H9 (cell line): Measurements from ENCODE around the gene CTCF. TPM values are rescaled to one million over a fixed set of nuclear protein-coding genes. Genes with fewer than 3 reads are reported as not detected.

Experiments
- DNase-seq: peaks from one replicate; pipeline ENCODE4 v3.0.0-alpha.2; 2017
- H2AFZ ChIP-seq: one replicate; pipeline ENCODE4 v1.6.1; 2013; ENCODE audit warnings: mild to moderate bottlenecking, low read length, control low read depth, moderate library complexity
- H2AK5ac ChIP-seq: 2 replicates; pipeline ENCODE4 v1.6.1; 2013; ENCODE audit warnings: low read length, control low read depth, mixed read lengths; ENCODE audit not compliant: insufficient read length
- H2BK120ac ChIP-seq: one replicate; pipeline ENCODE4 v1.6.1; 2013; ENCODE audit warnings: low read depth, mild to moderate bottlenecking, low read length, control low read depth, inconsistent platforms; ENCODE audit not compliant: poor library complexity, severe bottlenecking
- H2BK12ac ChIP-seq: 2 replicates; pipeline ENCODE4 v1.6.1; 2013; ENCODE audit warnings: low read length, control low read depth, mixed read lengths, low read depth; ENCODE audit not compliant: insufficient read length
- H2BK15ac ChIP-seq: 2 replicates; pipeline ENCODE4 v1.6.1; 2013; ENCODE audit warnings: low read depth, low read length, control low read depth
- H2BK20ac ChIP-seq: one replicate; pipeline ENCODE4 v1.6.1; 2013; ENCODE audit warnings: low read depth, mild to moderate bottlenecking, low read length, control low read depth, inconsistent platforms; ENCODE audit not compliant: poor library complexity, severe bottlenecking
- H2BK5ac ChIP-seq: 2 replicates; pipeline ENCODE4 v1.6.1; 2013; ENCODE audit warnings: low read length, control low read depth, mixed read lengths; ENCODE audit not compliant: insufficient read length
- H3K14ac ChIP-seq: 2 replicates; pipeline ENCODE4 v1.6.1; 2013; ENCODE audit warnings: low read length, control low read depth; ENCODE audit not compliant: insufficient read depth
- H3K18ac ChIP-seq: 2 replicates; pipeline ENCODE4 v1.6.1; 2013; ENCODE audit warnings: low read depth, mild to moderate bottlenecking, mixed read lengths, low read length, control low read depth; ENCODE audit not compliant: insufficient read length
- H3K23ac ChIP-seq: 2 replicates; pipeline ENCODE4 v1.6.1; 2013; ENCODE audit warnings: low read length, control low read depth, mixed read lengths, low read depth; ENCODE audit not compliant: insufficient read length
- H3K23me2 ChIP-seq: 2 replicates; pipeline ENCODE4 v1.6.1; 2013; ENCODE audit warnings: low read depth, mild to moderate bottlenecking, mixed read lengths, low read length, control low read depth; ENCODE audit not compliant: insufficient read length, poor library complexity, severe bottlenecking
- H3K27ac ChIP-seq: 2 replicates; pipeline ENCODE4 v1.5.1; 2013; ENCODE audit warnings: low read length, control low read depth, mixed read lengths, low read depth; ENCODE audit not compliant: insufficient read length
- H3K27me3 ChIP-seq: 2 replicates; pipeline ENCODE4 v1.6.1; 2013; ENCODE audit warnings: low read length, control low read depth, inconsistent platforms; ENCODE audit not compliant: insufficient read depth
- H3K4ac ChIP-seq: 2 replicates; pipeline ENCODE4 v1.6.1; 2013; ENCODE audit warnings: low read depth, mild to moderate bottlenecking, control low read depth, inconsistent platforms, low read length, moderate library complexity
- H3K4me1 ChIP-seq: 2 replicates; pipeline ENCODE4 v1.6.1; 2013; ENCODE audit warnings: low read length, control low read depth, inconsistent platforms; ENCODE audit not compliant: insufficient read depth
- H3K4me2 ChIP-seq: 2 replicates; pipeline ENCODE4 v1.6.1; 2013; ENCODE audit warnings: low read length, control low read depth, mixed read lengths; ENCODE audit not compliant: insufficient read length, insufficient read depth
- H3K56ac ChIP-seq: 2 replicates; pipeline ENCODE4 v1.6.1; 2013; ENCODE audit warnings: low read depth, mild to moderate bottlenecking, mixed read lengths, low read length, control low read depth; ENCODE audit not compliant: insufficient read length
- H3K79me1 ChIP-seq: 2 replicates; pipeline ENCODE4 v1.6.1; 2013; ENCODE audit warnings: low read depth, mild to moderate bottlenecking, moderate library complexity, low read length, control low read depth, inconsistent platforms; ENCODE audit not compliant: insufficient read depth, poor library complexity, severe bottlenecking
- H3K79me2 ChIP-seq: 2 replicates; pipeline ENCODE4 v1.6.1; 2013; ENCODE audit warnings: low read length, control low read depth, inconsistent platforms; ENCODE audit not compliant: insufficient read depth
- H3K9ac ChIP-seq: 2 replicates; pipeline ENCODE4 v1.6.1; 2013; ENCODE audit warnings: low read length, control low read depth, mixed read lengths; ENCODE audit not compliant: insufficient read length; ENCODE audit errors: extremely low read depth
- H3K9me3 ChIP-seq: one replicate; pipeline ENCODE4 v1.6.1; 2013; ENCODE audit warnings: low read depth, low read length, inconsistent platforms; ENCODE audit not compliant: control insufficient read depth
- H3T11ph ChIP-seq: one replicate; pipeline ENCODE4 v1.6.1; 2013; ENCODE audit warnings: mild to moderate bottlenecking, low read length, control low read depth, inconsistent platforms
- H4K20me1 ChIP-seq: one replicate; pipeline ENCODE4 v1.6.1; 2013; ENCODE audit not compliant: control insufficient read depth, insufficient read length, insufficient read depth
- H4K5ac ChIP-seq: 2 replicates; pipeline ENCODE4 v1.6.1; 2013; ENCODE audit warnings: low read depth, mild to moderate bottlenecking, mixed read lengths, low read length, control low read depth; ENCODE audit not compliant: insufficient read length
- H4K8ac ChIP-seq: replicated peaks from 2 replicates; pipeline ENCODE4 v1.6.1; 2013; ENCODE audit warnings: low read length, control low read depth, mixed read lengths, low read depth; ENCODE audit not compliant: insufficient read length
- H4K91ac ChIP-seq: 2 replicates; pipeline ENCODE4 v1.6.1; 2013; ENCODE audit warnings: low read depth, mild to moderate bottlenecking, moderate library complexity, mixed read lengths, low read length, control low read depth; ENCODE audit not compliant: insufficient read length
- H3K27ac Mint-ChIP-seq, 3 experiments: 2 replicates in 2 of 3; 3 replicates in 1 of 3; pipeline ENCODE4 v1.8.0; 2020 to 2021; ENCODE audit warnings: mixed read lengths in 3 of 3, mild to moderate bottlenecking in 1 of 3, moderate library complexity in 1 of 3
- H3K27me3 Mint-ChIP-seq: 2 replicates; pipeline ENCODE4 v1.8.0; 2021; ENCODE audit warnings: low read depth, mild to moderate bottlenecking, moderate library complexity, mixed read lengths
- H3K36me3 Mint-ChIP-seq, 3 experiments: 2 replicates in 2 of 3; 3 replicates in 1 of 3; pipeline ENCODE4 v1.8.0; 2020 to 2021; ENCODE audit warnings: low read depth in 3 of 3, mixed read lengths in 3 of 3; ENCODE audit not compliant: insufficient read depth in 1 of 3
- H3K4me1 Mint-ChIP-seq, 2 experiments: 2 replicates each; pipeline ENCODE4 v1.8.0; 2020; ENCODE audit warnings: mixed read lengths in 2 of 2
- H3K4me3 Mint-ChIP-seq, 2 experiments: 2 replicates in 1 of 2; 3 replicates in 1 of 2; pipeline ENCODE4 v1.8.0; 2020 to 2021; ENCODE audit warnings: mild to moderate bottlenecking in 2 of 2, mixed read lengths in 2 of 2, moderate library complexity in 1 of 2
- H3K9me3 Mint-ChIP-seq, 2 experiments: 2 replicates in 1 of 2; 3 replicates in 1 of 2; pipeline ENCODE4 v1.8.0; 2020; ENCODE audit warnings: mild to moderate bottlenecking in 2 of 2, mixed read lengths in 2 of 2, moderate library complexity in 1 of 2
- CTCF ChIP-seq: fragments of 200-600 bp; sonication (generic); conservative IDR thresholded peaks from 3 replicates; pipeline ENCODE4 v1.8.0; 2021; ENCODE audit warnings: antibody characterized with exemption, mild to moderate bottlenecking
- WGBS: extraction: QIAGEN DNeasy Blood & Tissue Kit; methylation state at CpG from one replicate; pipeline ENCODE4 v1.1.7; 2013; ENCODE audit warnings: missing lambda C conversion rate, low lambda C conversion rate, mixed read lengths; ENCODE audit not compliant: insufficient read length; ENCODE audit errors: extremely low coverage; 5-methylcytosine and 5-hydroxymethylcytosine counted together
- total RNA-seq: library from RNA; stranded (reverse); gene quantifications from 2 replicates; pipeline ENCODE4 v1.2.1, GENCODE V29; 2021

The CTCF gene
- total RNA-seq, 1 experiment from 2014 or later: 87.3 TPM

- H3K9me3 Mint-ChIP-seq: no peaks in the 10 kb centered on the region
- Histone ChIP-seq H3K9me3 (no peaks in the 10 kb centered on the region), H2AFZ (no peak overlapping the region), H2BK120ac (no peak overlapping the region), H2BK12ac (no peak overlapping the region), H3K56ac (no peak overlapping the region), H3K79me2 (peaks cover 21% of the 10 kb centered on the region; the same call in 1 of the 2 replicates), H3T11ph (no peak overlapping the region), H3K27me3 (no peaks in the 10 kb centered on the region), H4K91ac (no peak overlapping the region), H3K18ac (no peak overlapping the region), H3K14ac (no peak overlapping the region), H2AK5ac (no peak overlapping the region), H3K27ac (no peak overlapping the region), H3K79me1 (no peaks in the 10 kb centered on the region), H4K20me1 (no peaks in the 10 kb centered on the region), H2BK20ac (no peak overlapping the region), H3K23me2 (peaks cover 12% of the 10 kb centered on the region), H4K5ac (no peak overlapping the region), H3K4ac (no peak overlapping the region), H4K8ac (no peak overlapping the region), H3K4me2 (peak overlapping the region; percentile 81), H3K4me1 (0 out of 2 replicates have a peak, but pooled peaks cover 3% of the 10 kb centered on the region), H2BK5ac (no peak overlapping the region), H2BK15ac (no peak overlapping the region), H3K23ac (no peak overlapping the region), H3K9ac (no peak overlapping the region)
- no peak for TF ChIP-seq CTCF
- H3K36me3 Mint-ChIP-seq: peaks cover 0 to 12% (median 4%) of the 10 kb centered on the region in 3 experiments; a peak in 3 of 7 replicates
- DNase-seq: no peak
- no CpG with 5 or more reads among the region's 8 CpGs for WGBS
- H3K4me1 Mint-ChIP-seq: peaks cover 16 to 19% of the 10 kb centered on the region in 2 experiments
- H3K4me3 Mint-ChIP-seq: peak overlapping the region; percentile 81 to 88
- no peak overlapping the region; a peak in 1 of 7 replicates for H3K27ac Mint-ChIP-seq
- no peaks in the 10 kb centered on the region for H3K27me3 Mint-ChIP-seq
Measured at GRCh38 chr16:67560827-67561342, 1.4 kb upstream of the CTCF start.
